ENCODE data around the gene SRRM4. TPM values are rescaled to one million over a fixed set of nuclear protein-coding genes. Genes with fewer than 3 reads are reported as not detected.

The SRRM4 gene
- total and polyA plus RNA-seq, 10 of the 15 experiments (the other 5 are each of a cell fraction or from before 2014, with no cell fraction given): under 0.01 to 0.01 TPM; not detected in 8

DNA sequence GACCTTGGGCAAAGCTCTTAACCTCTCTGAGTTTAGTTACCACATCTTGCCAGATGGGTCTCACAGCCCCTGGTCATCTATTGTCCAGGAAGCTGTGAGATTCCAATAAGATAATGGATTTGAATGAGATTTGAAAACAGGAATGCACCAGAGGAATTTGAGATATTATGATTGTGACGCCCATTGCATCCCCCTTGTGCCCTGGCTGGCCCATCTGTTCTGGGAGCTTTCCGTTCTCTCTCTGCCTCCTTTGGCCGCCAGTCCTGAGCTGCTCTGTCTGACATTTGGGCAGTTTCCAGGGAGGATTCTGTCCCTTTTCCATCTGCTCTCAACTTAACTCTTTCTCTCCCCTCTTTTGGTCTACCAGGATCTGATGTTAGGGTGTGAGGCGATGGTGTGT is 24.6 kb downstream of the SRRM4 start:
- no peak for ATAC-seq
- Histone ChIP-seq H3K27me3 (replicated peaks in 1 of 2; ENCODE audit: control insufficient read depth in 2 of 2, insufficient read depth in 2 of 2, low read length in 1 of 2) (no peaks in the 10 kb centered on the region), H3K79me2 (ENCODE audit: control insufficient read depth, insufficient read depth, low read length) (no peaks in the 10 kb centered on the region), H3K4me1 (ENCODE audit: control insufficient read depth, insufficient read depth, low read length) (no peaks in the 10 kb centered on the region), H3K9ac (ENCODE audit: control insufficient read depth, insufficient read depth, low read length) (no peak overlapping the region), H2AFZ (ENCODE audit: control insufficient read depth, low read depth, low read length) (no peak overlapping the region), H3K9me3 (replicated peaks; ENCODE audit: control insufficient read depth, insufficient read depth, low read length) (no peaks in the 10 kb centered on the region), H3K4me2 (ENCODE audit: control insufficient read depth, insufficient read depth) (no peak overlapping the region), H3K4me3 (no peak overlapping the region), H3K36me3 (ENCODE audit: control insufficient read depth in 2 of 2, insufficient read depth in 2 of 2, low read length in 1 of 2) (no peaks in the 10 kb centered on the region), H3K27ac (ENCODE audit: control insufficient read depth, insufficient read depth) (no peak overlapping the region), H4K20me1 (ENCODE audit: control insufficient read depth, insufficient read depth) (no peaks in the 10 kb centered on the region)
- ChIA-PET RAD21 (ENCODE audit: unreplicated experiment) (no interaction called here), CTCF (no interaction called here), SMC1A (ENCODE audit: uncharacterized antibody, unreplicated experiment) (no interaction called here), POLR2A (no interaction called here)
- BruUV-seq (replicated peaks): no TSS peak
- no peak for FAIRE-seq
- in situ Hi-C loops (cut with MboI) (no loop called here), intact Hi-C loops (cut with micrococcal nuclease; ENCODE audit: unreplicated experiment) (no loop called here)
- DNase-seq (ENCODE audit: low read depth, low spot score): no peak
- 5% methylated on average over 4 of the region's 4 CpGs for WGBS (ENCODE audit: insufficient coverage, insufficient replicate concordance, low lambda C conversion rate, missing lambda C conversion rate)
- TF ChIP-seq, protein P1, sequence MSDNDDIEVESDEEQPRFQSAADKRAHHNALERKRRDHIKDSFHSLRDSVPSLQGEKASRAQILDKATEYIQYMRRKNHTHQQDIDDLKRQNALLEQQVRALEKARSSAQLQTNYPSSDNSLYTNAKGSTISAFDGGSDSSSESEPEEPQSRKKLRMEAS (IDR thresholded peaks at IDR 0.05; ENCODE audit: low read depth, low read length): no peak
- no peak for TF ChIP-seq MYC (IDR thresholded peaks at IDR 0.05; ENCODE audit: insufficient read depth, insufficient read length, insufficient replicate concordance, low read length, severe bottlenecking)
- TF ChIP-seq, protein P2, sequence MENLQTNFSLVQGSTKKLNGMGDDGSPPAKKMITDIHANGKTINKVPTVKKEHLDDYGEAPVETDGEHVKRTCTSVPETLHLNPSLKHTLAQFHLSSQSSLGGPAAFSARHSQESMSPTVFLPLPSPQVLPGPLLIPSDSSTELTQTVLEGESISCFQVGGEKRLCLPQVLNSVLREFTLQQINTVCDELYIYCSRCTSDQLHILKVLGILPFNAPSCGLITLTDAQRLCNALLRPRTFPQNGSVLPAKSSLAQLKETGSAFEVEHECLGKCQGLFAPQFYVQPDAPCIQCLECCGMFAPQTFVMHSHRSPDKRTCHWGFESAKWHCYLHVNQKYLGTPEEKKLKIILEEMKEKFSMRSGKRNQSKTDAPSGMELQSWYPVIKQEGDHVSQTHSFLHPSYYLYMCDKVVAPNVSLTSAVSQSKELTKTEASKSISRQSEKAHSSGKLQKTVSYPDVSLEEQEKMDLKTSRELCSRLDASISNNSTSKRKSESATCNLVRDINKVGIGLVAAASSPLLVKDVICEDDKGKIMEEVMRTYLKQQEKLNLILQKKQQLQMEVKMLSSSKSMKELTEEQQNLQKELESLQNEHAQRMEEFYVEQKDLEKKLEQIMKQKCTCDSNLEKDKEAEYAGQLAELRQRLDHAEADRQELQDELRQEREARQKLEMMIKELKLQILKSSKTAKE (IDR thresholded peaks at IDR 0.05; ENCODE audit: low read depth, poor library complexity, severe bottlenecking): no peak
- TF ChIP-seq MYB (IDR thresholded peaks at IDR 0.05; ENCODE audit: borderline replicate concordance, low read depth, low read length): no peak
- TF ChIP-seq SIX5 (IDR thresholded peaks at IDR 0.05; ENCODE audit: low read depth, low read length, severe bottlenecking): no peak
- TF ChIP-seq, protein P3, sequence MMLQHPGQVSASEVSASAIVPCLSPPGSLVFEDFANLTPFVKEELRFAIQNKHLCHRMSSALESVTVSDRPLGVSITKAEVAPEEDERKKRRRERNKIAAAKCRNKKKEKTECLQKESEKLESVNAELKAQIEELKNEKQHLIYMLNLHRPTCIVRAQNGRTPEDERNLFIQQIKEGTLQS (IDR thresholded peaks at IDR 0.05; ENCODE audit: borderline replicate concordance, extremely low read depth, low read depth, low read length): no peak
- no peak for TF ChIP-seq EP300 (IDR thresholded peaks at IDR 0.05; ENCODE audit: borderline replicate concordance in 1 of 2, control insufficient read depth in 1 of 2, low read depth in 2 of 2, low read length in 2 of 2)
- TF ChIP-seq SIN3A (IDR thresholded peaks at IDR 0.05; ENCODE audit: low read depth, low read length): no peak
- TF ChIP-seq, protein P4, sequence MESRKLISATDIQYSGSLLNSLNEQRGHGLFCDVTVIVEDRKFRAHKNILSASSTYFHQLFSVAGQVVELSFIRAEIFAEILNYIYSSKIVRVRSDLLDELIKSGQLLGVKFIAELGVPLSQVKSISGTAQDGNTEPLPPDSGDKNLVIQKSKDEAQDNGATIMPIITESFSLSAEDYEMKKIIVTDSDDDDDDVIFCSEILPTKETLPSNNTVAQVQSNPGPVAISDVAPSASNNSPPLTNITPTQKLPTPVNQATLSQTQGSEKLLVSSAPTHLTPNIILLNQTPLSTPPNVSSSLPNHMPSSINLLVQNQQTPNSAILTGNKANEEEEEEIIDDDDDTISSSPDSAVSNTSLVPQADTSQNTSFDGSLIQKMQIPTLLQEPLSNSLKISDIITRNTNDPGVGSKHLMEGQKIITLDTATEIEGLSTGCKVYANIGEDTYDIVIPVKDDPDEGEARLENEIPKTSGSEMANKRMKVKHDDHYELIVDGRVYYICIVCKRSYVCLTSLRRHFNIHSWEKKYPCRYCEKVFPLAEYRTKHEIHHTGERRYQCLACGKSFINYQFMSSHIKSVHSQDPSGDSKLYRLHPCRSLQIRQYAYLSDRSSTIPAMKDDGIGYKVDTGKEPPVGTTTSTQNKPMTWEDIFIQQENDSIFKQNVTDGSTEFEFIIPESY (IDR thresholded peaks at IDR 0.05): no peak
- TF ChIP-seq, protein P5, sequence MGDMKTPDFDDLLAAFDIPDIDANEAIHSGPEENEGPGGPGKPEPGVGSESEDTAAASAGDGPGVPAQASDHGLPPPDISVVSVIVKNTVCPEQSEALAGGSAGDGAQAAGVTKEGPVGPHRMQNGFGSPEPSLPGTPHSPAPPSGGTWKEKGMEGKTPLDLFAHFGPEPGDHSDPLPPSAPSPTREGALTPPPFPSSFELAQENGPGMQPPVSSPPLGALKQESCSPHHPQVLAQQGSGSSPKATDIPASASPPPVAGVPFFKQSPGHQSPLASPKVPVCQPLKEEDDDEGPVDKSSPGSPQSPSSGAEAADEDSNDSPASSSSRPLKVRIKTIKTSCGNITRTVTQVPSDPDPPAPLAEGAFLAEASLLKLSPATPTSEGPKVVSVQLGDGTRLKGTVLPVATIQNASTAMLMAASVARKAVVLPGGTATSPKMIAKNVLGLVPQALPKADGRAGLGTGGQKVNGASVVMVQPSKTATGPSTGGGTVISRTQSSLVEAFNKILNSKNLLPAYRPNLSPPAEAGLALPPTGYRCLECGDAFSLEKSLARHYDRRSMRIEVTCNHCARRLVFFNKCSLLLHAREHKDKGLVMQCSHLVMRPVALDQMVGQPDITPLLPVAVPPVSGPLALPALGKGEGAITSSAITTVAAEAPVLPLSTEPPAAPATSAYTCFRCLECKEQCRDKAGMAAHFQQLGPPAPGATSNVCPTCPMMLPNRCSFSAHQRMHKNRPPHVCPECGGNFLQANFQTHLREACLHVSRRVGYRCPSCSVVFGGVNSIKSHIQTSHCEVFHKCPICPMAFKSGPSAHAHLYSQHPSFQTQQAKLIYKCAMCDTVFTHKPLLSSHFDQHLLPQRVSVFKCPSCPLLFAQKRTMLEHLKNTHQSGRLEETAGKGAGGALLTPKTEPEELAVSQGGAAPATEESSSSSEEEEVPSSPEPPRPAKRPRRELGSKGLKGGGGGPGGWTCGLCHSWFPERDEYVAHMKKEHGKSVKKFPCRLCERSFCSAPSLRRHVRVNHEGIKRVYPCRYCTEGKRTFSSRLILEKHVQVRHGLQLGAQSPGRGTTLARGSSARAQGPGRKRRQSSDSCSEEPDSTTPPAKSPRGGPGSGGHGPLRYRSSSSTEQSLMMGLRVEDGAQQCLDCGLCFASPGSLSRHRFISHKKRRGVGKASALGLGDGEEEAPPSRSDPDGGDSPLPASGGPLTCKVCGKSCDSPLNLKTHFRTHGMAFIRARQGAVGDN (IDR thresholded peaks at IDR 0.05): no peak
